WERI-Rb-1 (cell line): ENCODE results near the gene TPX2.

Experiments used
- DNase-seq: peaks from one replicate; pipeline ENCODE4 v3.0.0-alpha.2; 2020
- H3K27ac ChIP-seq: fragments of 250-450 bp; sonication (Bioruptor Pico); 2 replicates; pipeline ENCODE4 v1.5.1; 2020; ENCODE audit warnings: mild to moderate bottlenecking, moderate library complexity
- H3K27me3 ChIP-seq: fragments of 250-450 bp; sonication (Bioruptor Pico); 2 replicates; pipeline ENCODE4 v1.5.1; 2021; ENCODE audit warnings: mild to moderate bottlenecking, low read depth, moderate library complexity; ENCODE audit not compliant: insufficient read depth, severe bottlenecking
- H3K36me3 ChIP-seq: fragments of 250-450 bp; sonication (Bioruptor Pico); 2 replicates; pipeline ENCODE4 v1.5.1; 2020; ENCODE audit warnings: mild to moderate bottlenecking, moderate library complexity
- H3K4me3 ChIP-seq: 2 replicates; pipeline ENCODE4 v1.5.1; 2011; ENCODE audit warnings: low read depth, mild to moderate bottlenecking, control low read depth, low read length
- H3K9me3 ChIP-seq: fragments of 250-450 bp; sonication (Bioruptor Pico); 2 replicates; pipeline ENCODE4 v1.5.1; 2021; ENCODE audit warnings: mild to moderate bottlenecking, moderate library complexity; ENCODE audit not compliant: severe bottlenecking
- TF ChIP-seq, protein P1 (sequence below): IDR thresholded peaks from 2 replicates; pipeline ENCODE4 v1.5.1; 2011; ENCODE audit warnings: low read depth, mild to moderate bottlenecking, control low read depth, inconsistent platforms, low read length

TPX2 gene

DNA sequence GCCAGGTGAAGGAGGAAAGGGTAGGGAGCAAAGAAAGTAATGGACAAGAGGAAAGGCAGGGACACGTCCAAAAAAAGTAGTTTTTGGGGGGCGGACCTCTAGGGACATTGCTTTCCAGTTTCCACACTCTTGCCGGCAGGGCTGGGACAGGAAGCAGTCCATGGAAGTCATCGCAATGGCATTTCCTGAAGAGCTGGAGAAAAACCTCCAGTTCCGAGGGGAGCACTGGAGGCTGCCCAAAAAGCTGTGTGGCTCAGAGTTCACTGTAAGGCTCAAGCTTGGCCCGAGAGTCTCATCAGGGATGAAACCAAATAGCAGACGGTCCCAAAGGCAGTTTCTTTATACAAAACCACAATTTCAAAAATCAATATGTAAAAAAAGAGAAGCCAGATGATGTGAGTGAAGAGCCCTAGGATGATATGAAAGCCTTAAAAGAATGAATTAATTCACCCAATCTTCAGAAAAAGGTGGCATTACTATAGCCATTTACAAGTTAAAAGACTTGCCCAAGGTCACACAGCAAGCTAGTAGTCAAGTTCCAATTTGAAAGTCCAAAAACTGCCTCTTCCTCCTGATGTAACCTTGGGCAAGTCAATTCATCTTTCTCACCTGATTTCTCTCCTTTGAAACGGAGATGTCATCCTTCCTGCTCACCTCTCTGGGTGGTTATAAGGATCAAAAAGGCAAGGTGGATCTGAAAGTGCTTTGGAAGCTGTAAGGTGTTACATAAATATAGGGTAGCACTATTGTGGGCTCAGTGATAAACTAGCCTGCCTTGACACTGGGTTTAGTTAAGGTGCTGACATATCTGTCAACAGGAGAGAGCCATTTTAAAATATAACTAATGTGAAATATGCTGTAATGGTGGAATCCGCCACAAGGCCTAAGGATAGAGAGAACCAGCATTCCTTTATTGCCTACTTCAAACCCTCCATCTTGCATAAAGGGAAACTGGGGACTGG is 25.5 kb upstream of the TPX2 start:
- no peak for DNase-seq
- TF ChIP-seq, protein P1, sequence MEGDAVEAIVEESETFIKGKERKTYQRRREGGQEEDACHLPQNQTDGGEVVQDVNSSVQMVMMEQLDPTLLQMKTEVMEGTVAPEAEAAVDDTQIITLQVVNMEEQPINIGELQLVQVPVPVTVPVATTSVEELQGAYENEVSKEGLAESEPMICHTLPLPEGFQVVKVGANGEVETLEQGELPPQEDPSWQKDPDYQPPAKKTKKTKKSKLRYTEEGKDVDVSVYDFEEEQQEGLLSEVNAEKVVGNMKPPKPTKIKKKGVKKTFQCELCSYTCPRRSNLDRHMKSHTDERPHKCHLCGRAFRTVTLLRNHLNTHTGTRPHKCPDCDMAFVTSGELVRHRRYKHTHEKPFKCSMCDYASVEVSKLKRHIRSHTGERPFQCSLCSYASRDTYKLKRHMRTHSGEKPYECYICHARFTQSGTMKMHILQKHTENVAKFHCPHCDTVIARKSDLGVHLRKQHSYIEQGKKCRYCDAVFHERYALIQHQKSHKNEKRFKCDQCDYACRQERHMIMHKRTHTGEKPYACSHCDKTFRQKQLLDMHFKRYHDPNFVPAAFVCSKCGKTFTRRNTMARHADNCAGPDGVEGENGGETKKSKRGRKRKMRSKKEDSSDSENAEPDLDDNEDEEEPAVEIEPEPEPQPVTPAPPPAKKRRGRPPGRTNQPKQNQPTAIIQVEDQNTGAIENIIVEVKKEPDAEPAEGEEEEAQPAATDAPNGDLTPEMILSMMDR, result no peak
- no peak overlapping the region for H3K27ac ChIP-seq
- no peaks in the 10 kb centered on the region for H3K9me3 ChIP-seq
- no peaks in the 10 kb centered on the region for H3K27me3 ChIP-seq
- H3K36me3 ChIP-seq, result peaks cover 92% of the 10 kb centered on the region
- H3K4me3 ChIP-seq, result no peak overlapping the region

DNA sequence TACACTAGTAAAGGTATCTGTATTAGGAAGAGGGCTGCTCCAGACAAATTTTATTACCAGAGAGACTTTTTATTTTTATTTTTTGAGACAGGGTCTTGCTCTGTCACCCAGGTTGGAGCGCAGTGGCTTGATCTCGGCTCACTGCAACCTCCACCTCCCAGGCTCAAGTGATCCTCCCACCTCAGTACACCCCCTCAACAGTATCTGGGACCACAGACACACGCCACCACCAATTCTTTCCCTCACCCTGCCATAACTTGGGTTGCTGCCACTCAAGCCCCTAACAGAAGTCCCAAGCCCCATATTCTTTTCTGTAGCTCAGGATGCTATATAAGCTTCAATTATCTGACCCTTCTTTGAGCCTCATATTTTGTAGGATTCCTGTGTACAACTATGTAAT is 23.3 kb upstream of the TPX2 start:
- Histone ChIP-seq H3K27ac (no peak overlapping the region), H3K9me3 (no peaks in the 10 kb centered on the region), H3K4me3 (no peak overlapping the region), H3K36me3 (peaks cover 95% of the 10 kb centered on the region), H3K27me3 (no peaks in the 10 kb centered on the region)
- TF ChIP-seq, protein P1, result no peak
- DNase-seq, result no peak

DNA sequence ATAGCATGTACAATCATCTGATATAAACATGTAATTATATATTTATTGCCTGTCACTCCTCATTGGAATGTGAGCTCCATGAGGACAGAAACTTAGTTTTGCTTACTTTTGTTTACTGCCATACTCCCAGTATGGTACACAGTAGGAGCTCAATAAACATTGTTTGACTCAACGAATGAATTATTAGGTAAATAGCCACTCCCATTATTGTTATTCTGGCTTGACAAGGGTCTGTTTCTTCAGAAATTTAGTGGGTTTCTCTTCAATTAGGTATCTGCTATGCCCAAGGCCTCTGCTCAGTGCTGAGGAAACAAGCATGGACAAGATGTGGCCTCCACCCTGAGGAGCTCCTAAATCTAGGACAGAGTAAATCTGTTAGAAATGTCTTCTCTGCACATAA is 22.7 kb upstream of the TPX2 start:
- no peaks in the 10 kb centered on the region for H3K27me3 ChIP-seq
- no peak for DNase-seq
- H3K9me3 ChIP-seq, result no peaks in the 10 kb centered on the region
- H3K27ac ChIP-seq, result peak overlapping the region; percentile 50; the same call in 1 of the 2 replicates
- H3K36me3 ChIP-seq, result peaks cover 95% of the 10 kb centered on the region
- TF ChIP-seq, protein P1, result no peak
- H3K4me3 ChIP-seq, result no peak overlapping the region

DNA sequence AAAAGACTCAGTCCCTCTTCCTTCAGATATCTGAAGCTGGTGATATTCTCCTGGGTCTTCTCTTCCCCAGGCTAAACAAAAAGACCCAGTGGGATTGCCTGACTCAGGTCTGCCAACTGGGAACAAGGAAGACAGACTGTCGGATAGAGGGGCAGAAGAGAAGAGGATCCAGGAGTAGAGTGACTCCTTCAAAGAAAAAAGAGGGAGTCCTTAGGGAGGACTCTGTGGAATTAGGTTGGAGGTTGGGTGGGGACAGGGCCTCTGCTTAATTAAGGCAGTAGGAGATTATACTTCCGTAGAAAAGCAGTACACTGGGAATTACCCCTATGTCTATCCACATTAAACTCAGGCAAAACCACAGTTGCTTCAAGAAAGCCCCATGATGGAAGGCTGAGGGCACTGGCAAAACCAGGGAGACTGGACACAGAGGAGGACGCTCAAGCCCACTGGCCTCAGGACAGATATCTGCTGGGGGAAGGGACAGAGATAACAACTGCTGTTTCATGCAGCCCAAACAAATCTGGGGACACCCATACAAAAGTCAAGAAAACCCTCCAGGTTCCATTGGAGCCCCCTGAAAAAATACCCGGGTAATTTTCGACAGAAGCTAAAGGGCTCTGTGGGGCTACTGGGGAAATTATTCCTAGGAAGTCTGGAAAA is 22.1 kb upstream of the TPX2 start:
- no peaks in the 10 kb centered on the region for H3K9me3 ChIP-seq
- no peaks in the 10 kb centered on the region for H3K27me3 ChIP-seq
- peak; percentile 42 for DNase-seq
- peaks cover 95% of the 10 kb centered on the region for H3K36me3 ChIP-seq
- peak overlapping the region; percentile 50 for H3K27ac ChIP-seq
- TF ChIP-seq, protein P1, result no peak
- H3K4me3 ChIP-seq, result peak overlapping the region; percentile 23

DNA sequence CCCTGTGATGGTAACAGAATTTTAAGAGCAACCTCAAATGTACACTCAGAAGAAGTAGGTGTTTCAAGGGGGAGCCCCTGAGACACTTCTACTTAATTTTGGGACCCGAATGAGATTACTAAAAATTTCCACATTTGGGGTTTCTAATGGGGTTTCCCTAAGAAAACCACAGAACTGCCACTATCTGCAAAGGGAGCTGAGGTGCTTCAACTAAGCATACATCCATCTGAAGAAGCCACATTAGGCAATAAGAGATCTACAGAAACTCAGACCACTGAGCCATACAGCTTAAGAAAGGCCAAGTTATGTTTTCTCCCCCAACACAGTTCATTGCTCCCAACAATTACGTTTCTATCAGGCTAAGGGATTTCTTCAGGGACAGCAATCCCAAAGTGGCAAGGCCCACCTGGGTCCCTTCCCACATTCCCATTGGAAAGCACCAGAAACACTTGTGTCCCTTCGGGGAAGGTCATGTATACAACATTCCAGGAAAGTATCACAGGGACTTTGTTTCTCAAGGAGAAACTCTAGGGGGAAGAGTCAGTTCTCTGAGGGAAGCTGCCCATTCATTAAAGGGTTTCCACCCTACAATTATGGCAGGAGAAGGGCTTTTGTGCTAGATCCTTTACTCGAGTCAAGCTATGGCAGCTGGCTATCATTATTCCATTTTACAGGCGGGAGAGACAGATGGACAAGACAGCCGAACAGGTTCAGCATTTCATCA is 21.4 kb upstream of the TPX2 start:
- peaks cover 90% of the 10 kb centered on the region for H3K36me3 ChIP-seq
- TF ChIP-seq, protein P1, result no peak
- H3K9me3 ChIP-seq, result no peaks in the 10 kb centered on the region
- no peaks in the 10 kb centered on the region for H3K27me3 ChIP-seq
- H3K27ac ChIP-seq, result peak overlapping the region; percentile 50
- peak overlapping the region; percentile 23 for H3K4me3 ChIP-seq
- no peak for DNase-seq
